Measurements from ENCODE around the gene NR1I2. TPM values are rescaled to one million over a fixed set of nuclear protein-coding genes. Genes with fewer than 3 reads are reported as not detected.

The NR1I2 gene
- total and polyA plus RNA-seq, 12 donors = 0.14 to 0.91 (median 0.37) TPM; not detected in 2

GRCh38 chr3:119809249-119810017 is 27.5 kb downstream of the NR1I2 start:
- Histone ChIP-seq H3K4me1 (replicated peaks in 1 of 2) (peaks cover 6% of the 10 kb centered on the region in 2 donors), H3K27me3 (no peaks in the 10 kb centered on the region), H3K9me3 (replicated peaks in 1 of 3) (no peaks in the 10 kb centered on the region), H3K27ac (no peak overlapping the region), H3K4me3 (peak overlapping the region in 2 of 4 donors; percentile 32 to 71), H3K36me3 (replicated peaks in 1 of 2) (no peaks in the 10 kb centered on the region)
- no peak for DNase-seq
- WGBS, 4 donors = 35 to 63% (median 49%) methylated on average over 24 to 31 of the region's 31 CpGs
- no peak for TF ChIP-seq POLR2A (IDR thresholded peaks at IDR 0.05)
- TF ChIP-seq, protein P1, sequence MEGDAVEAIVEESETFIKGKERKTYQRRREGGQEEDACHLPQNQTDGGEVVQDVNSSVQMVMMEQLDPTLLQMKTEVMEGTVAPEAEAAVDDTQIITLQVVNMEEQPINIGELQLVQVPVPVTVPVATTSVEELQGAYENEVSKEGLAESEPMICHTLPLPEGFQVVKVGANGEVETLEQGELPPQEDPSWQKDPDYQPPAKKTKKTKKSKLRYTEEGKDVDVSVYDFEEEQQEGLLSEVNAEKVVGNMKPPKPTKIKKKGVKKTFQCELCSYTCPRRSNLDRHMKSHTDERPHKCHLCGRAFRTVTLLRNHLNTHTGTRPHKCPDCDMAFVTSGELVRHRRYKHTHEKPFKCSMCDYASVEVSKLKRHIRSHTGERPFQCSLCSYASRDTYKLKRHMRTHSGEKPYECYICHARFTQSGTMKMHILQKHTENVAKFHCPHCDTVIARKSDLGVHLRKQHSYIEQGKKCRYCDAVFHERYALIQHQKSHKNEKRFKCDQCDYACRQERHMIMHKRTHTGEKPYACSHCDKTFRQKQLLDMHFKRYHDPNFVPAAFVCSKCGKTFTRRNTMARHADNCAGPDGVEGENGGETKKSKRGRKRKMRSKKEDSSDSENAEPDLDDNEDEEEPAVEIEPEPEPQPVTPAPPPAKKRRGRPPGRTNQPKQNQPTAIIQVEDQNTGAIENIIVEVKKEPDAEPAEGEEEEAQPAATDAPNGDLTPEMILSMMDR (IDR thresholded peaks at IDR 0.05) = no peak
- intact Hi-C loops (cut with DNase I) = no loop called here

DNA sequence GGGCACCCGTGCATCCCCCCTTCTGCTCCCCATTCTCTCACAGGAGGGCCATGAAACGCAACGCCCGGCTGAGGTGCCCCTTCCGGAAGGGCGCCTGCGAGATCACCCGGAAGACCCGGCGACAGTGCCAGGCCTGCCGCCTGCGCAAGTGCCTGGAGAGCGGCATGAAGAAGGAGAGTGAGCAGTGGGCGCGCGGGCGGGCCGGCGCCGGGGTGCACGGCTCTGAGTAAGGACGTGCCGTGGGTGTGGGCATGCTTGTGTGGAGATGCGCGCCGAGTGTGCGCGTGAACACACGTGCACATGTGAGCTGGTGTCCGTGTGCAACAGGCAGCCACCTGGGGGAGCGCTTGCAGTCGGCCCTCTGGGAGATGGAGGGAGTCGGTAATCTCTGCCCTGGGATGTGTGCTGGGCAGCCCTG is 28.1 kb downstream of the NR1I2 start:
- no peaks in the 10 kb centered on the region for H3K27me3 ChIP-seq
- TF ChIP-seq, protein P1 (IDR thresholded peaks at IDR 0.05) = peak in 2 of 6 experiments; percentile 24 to 31
- TF ChIP-seq POLR2A (IDR thresholded peaks at IDR 0.05) = no peak
- DNase-seq = peak; percentile 32 to 54 (median 42)
- no peak overlapping the region for H3K27ac ChIP-seq
- peaks cover 6% of the 10 kb centered on the region in 2 donors for H3K4me1 ChIP-seq (replicated peaks in 1 of 2)
- H3K9me3 ChIP-seq (replicated peaks in 1 of 3) = no peaks in the 10 kb centered on the region
- intact Hi-C loops (cut with DNase I) = no loop called here
- H3K36me3 ChIP-seq (replicated peaks in 1 of 2) = no peaks in the 10 kb centered on the region
- peak overlapping the region in 2 of 4 donors; percentile 32 to 71 for H3K4me3 ChIP-seq
- 0 to 2% (median 2%) methylated on average over 9 to 33 of the region's 33 CpGs for WGBS, 4 donors

DNA sequence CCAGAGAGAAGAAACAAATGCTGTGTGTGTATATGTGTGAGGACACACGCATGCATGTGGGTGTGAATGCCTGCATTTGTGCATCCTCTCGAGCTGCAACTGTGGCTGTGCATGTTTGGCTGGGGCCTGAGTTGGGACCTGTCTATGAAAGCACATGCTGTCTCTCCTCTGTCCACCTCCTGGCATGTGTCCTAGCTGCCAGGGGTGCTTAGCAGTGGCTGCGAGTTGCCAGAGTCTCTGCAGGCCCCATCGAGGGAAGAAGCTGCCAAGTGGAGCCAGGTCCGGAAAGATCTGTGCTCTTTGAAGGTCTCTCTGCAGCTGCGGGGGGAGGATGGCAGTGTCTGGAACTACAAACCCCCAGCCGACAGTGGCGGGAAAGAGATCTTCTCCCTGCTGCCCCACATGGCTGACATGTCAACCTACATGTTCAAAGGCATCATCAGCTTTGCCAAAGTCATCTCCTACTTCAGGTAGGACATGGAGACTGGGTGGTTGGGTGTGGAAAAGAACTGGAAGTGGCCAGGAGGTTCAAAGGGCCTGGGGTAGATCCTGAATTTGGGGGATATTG is 30.7 kb downstream of the NR1I2 start:
- Histone ChIP-seq H3K27ac (no peak overlapping the region), H3K27me3 (no peaks in the 10 kb centered on the region), H3K9me3 (replicated peaks in 1 of 3) (no peaks in the 10 kb centered on the region), H3K4me3 (no peak overlapping the region), H3K4me1 (replicated peaks in 1 of 2) (peaks cover 6% of the 10 kb centered on the region in 2 donors), H3K36me3 (replicated peaks in 1 of 2) (no peaks in the 10 kb centered on the region)
- WGBS, 4 donors = 81 to 94% (median 83%) methylated on average over 5 to 8 of the region's 8 CpGs
- TF ChIP-seq, protein P1 (IDR thresholded peaks at IDR 0.05) = no peak
- no peak for TF ChIP-seq POLR2A (IDR thresholded peaks at IDR 0.05)
- intact Hi-C loops (cut with DNase I) = no loop called here
- DNase-seq = no peak

DNA sequence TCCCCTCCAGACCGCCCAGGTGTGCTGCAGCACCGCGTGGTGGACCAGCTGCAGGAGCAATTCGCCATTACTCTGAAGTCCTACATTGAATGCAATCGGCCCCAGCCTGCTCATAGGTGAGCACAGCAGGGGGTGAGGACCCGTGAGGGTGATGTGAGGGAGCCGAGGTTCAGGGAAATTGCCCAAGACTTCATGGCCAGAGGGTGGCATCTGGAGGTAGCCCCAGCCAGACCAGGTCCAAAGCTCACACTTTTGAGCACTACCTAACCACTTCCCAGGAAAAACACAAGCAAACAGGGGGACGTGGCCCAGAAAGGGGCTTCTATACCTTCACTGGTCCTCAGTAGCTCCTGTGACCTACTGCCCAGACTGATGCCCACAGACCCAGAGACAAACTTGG is 33.8 kb downstream of the NR1I2 start:
- intact Hi-C loops (cut with DNase I) = no loop called here
- H3K4me3 ChIP-seq = no peak overlapping the region
- 82 to 90% (median 86%) methylated on average over 8 of the region's 8 CpGs for WGBS, 4 donors
- no peak overlapping the region for H3K27ac ChIP-seq
- H3K9me3 ChIP-seq (replicated peaks in 1 of 3) = no peaks in the 10 kb centered on the region
- no peak for DNase-seq
- TF ChIP-seq POLR2A (IDR thresholded peaks at IDR 0.05) = no peak
- TF ChIP-seq, protein P1 (IDR thresholded peaks at IDR 0.05) = no peak
- no peaks in the 10 kb centered on the region for H3K36me3 ChIP-seq (replicated peaks in 1 of 2)
- no peaks in the 10 kb centered on the region for H3K27me3 ChIP-seq
- no peaks in the 10 kb centered on the region for H3K4me1 ChIP-seq (replicated peaks in 1 of 2)

Measured in adrenal gland (tissue), 12 donors.